GM18498 (cell line): ENCODE results near the gene IRAG1.

Source experiments
- ATAC-seq: cut with Tn5 transposase; IDR thresholded peaks from one replicate; pipeline ENCODE4 v1.9.1; 2021; ENCODE audit warnings: mild to moderate bottlenecking, moderate library complexity; ENCODE audit not compliant: unreplicated experiment

The IRAG1 gene

DNA sequence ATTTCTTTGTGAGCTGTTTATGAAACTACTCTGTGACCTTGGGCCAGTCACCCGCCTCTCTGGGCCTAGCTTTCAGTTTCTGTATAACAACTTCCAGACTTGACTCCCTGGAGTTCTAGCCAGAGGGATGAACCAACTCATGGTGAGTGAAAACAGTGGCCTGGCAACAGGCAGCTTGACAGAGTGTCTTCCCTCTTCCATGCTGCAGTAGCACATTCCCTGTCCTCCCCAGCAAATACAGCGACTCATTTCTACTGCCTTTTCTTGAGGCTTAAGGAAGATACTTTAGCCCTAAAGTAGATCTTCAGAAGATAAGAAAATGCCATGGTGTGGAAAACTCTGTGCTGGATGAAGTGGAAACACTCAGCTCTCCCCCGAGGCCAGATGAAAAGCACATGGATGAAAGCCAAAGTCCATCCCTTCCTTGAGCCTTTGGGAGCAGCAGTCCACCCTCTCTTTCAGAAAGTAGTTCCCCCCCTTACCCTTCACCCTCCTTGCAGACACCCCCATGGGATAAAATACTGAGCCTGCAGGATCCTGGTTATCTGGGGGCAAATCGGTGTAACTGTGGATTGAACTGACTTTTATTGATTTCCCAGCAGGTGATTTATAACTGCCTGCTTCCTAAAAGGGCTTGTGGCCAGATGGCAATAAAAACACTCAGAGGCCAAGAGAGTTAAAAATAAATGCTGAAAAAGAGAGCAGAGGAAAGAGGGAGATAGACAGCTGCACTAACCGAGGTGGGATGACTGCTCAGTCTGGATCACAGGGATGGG is 24.1 kb downstream of the IRAG1 start:
- no peak for ATAC-seq

GRCh38 chr11:10667521-10667885 is 26.1 kb downstream of the IRAG1 start:
- no peak for ATAC-seq

- no peak for ATAC-seq
Observed at GRCh38 chr11:10666556-10667520, 26.7 kb downstream of the IRAG1 start.

GRCh38 chr11:10664496-10664895 is 29.1 kb downstream of the IRAG1 start:
- ATAC-seq, result no peak

DNA sequence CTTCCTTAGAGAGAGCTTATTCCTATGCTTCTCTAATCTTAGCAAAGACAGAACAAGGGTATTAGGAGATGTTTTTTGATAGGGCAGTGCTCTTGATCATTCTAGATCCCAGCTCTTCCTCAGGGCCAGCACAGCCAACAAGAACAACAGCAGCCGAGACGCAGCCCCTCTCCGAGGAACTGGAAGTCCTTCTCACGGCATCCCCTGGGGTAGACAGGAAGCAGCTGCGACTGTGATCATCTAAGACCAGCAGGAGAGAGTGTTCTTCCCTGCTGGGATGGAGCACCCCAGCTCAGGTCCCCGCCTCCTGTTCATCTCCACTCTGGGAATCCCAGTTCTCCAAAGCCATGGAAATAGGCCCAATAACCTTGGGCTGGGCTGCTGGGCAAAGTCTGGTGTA is 29.6 kb downstream of the IRAG1 start:
- no peak for ATAC-seq

- ATAC-seq, result no peak
Observed at GRCh38 chr11:10663365-10663764, 30.2 kb downstream of the IRAG1 start.

DNA sequence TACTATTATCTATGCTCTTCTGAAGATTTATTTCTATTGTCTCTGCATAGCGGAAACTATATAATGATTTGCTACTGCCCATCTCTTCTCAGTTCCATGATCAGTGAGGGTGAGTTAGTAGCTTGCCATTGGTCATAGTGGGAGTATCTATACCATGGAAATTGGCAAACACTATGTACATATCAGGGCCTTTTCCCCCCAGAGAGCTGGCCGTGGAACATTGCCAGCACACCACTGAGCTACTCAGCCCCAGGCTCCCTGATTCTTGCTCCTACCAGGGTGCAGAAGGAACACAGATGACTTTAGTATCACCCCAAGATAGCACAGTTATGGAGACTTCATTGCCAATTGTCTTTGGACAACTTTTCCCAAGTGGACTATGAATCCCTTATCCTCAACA is 33.2 kb downstream of the IRAG1 start:
- ATAC-seq, result no peak

DNA sequence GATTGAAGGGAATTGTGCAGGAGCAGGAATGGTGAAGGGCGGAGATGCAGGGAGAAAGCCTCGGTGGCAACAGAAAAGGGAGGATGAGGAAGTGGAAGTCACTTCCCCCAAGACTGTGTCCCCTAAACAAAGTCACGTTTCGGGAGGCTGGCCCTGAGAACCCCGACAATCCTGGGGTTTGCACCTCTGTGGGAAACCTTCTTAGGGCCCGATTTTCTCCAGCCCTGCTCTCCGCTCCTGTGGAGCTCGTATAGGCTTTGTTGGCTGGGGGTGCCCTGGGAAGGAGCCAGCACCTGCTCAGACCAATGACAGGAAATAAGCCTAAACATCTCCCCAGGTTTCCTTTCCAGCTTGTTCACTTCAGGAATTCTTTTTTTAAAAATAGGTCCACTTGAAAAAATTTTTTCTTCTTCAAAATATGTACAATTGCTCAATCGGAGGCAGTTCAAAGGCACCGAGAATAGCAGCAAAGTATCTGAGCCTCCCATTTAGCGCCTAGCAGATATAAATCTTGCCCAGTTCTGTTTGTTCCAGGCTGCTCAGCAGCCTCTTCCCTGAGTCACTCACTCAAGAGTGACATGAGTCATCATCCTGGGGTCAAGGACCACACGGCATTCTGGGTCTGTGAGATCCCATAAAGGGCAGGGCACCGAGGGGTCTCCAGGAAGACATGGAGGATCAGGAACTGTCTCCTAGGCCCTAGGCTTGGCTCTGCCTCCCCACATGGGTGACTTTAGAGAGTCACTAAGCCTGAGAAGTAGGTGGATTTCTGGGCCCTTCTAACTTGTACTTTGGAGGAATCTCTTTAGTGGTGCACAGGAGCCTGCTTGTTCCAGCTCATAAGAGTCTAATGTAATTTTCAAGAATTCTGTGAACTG is 34.0 kb downstream of the IRAG1 start:
- no peak for ATAC-seq

- ATAC-seq, result no peak
Observed at GRCh38 chr11:10658621-10659338, 34.8 kb downstream of the IRAG1 start.

DNA sequence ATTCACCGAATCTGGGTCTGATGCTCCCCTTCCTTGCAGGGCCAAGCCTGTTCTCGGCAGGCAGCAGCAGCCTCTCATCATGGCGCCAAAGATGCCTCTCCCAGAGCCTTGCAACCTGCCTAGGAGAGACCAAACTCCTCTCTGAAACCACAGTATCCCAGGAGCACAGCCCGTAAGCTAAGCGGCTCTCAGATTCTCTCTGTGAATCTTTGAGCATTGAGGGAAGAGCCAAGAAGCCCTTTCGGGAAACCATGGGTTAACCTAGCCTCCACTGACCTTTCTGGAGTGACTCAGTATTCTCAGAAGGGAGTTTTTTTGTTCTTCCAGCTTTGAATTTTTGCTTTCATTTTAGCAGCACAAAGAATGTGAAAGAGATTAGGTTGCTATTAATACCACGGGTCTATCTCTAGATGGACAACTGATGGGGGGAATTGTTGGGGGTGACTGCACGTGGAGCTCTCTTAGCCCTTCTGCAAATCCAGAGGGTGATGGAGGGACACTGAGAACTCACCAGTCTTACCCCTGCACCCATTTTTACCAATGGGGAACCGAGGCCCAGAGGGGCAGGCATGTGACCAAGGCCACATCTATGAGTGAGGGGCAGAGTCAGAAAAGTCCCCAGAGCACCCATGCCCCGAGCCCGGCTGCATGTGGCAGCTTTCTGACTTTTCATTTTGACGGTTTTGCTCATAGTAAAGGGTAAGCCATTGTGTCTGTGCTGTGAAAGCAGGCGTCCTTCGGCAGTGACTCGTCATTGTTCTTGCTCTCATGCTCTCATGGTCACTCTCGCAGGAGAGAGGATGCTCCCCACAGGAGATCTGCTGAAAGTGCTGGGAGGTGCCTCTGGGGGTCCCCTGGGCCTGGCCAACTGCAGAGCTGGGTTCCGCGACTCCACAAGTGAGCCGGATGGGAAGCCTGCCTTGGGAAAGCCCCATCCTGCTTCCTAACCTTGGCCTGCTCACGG is 36.0 kb downstream of the IRAG1 start:
- peak; percentile 68 for ATAC-seq

GRCh38 chr11:10655943-10656576 is 37.5 kb downstream of the IRAG1 start:
- no peak for ATAC-seq

DNA sequence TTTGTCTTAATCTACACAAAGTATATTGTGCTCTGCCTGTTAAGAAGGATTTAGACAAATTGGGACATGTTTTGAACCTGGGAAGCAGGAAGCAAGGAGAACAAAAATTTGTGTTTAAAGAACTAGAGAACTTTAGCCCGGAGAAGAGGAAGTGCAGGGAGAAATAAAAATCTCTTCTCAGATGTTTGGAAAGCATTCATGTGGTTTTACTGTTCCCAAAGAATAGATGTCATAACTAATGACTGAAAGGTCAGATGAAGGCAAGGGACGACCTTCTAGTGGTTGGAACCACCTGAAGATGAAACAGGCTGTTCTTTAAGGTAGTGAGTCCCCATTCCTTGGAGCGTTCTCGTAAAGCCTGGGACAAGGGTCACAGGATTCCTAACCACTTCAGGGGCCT is 38.3 kb downstream of the IRAG1 start:
- ATAC-seq, result no peak

- no peak for ATAC-seq
Observed at GRCh38 chr11:10654811-10655150, 38.8 kb downstream of the IRAG1 start.

GRCh38 chr11:10653946-10654810 is 39.4 kb downstream of the IRAG1 start:
- peak; percentile 52 for ATAC-seq

- no peak for ATAC-seq
Observed at GRCh38 chr11:10653261-10653660, 40.3 kb downstream of the IRAG1 start.

- ATAC-seq, result no peak
Observed at GRCh38 chr11:10651656-10652361, 41.7 kb downstream of the IRAG1 start.

GRCh38 chr11:10650630-10651029 is 42.9 kb downstream of the IRAG1 start:
- no peak for ATAC-seq
